Stimulated activated CD8-positive, alpha-beta memory T cell treated with anti-CD3 and anti-CD28 coated beads, Interleukin-4, amount 100 ng/mL, for 1 hour (primary cell): ENCODE results near the gene KLHL17.

Experiments used
- DNase-seq, 2 donors: peaks; one replicate each; pipeline ENCODE4 v3.0.0-alpha.2; 2020; ENCODE audit warnings: low read depth in 2 of 2, low spot score in 1 of 2

KLHL17 gene

GRCh38 chr1:960363-961131, at the start of gene KLHL17:
Gene KLHL17 (plus strand): TSS chr1:960584. CDS start chr1:960694, 110 bp downstream.
- DNase-seq = peak; percentile 54 to 58

GRCh38 chr1:910881-911721, 49.3 kb upstream of the KLHL17 start:
- DNase-seq = no peak

GRCh38 chr1:911875-912739, 48.3 kb upstream of the KLHL17 start:
- DNase-seq = no peak

GRCh38 chr1:912740-913301, 47.6 kb upstream of the KLHL17 start:
- no peak for DNase-seq

GRCh38 chr1:913491-914130, 46.8 kb upstream of the KLHL17 start:
- DNase-seq = no peak

- no peak for DNase-seq
Observed at GRCh38 chr1:914131-914890, 46.1 kb upstream of the KLHL17 start.

- no peak for DNase-seq
Observed at GRCh38 chr1:914891-915280, 45.5 kb upstream of the KLHL17 start.

GRCh38 chr1:915295-916172, 44.9 kb upstream of the KLHL17 start:
- DNase-seq = no peak

- no peak for DNase-seq
Observed at GRCh38 chr1:916173-917075, 44.0 kb upstream of the KLHL17 start.

- DNase-seq = no peak
Observed at GRCh38 chr1:917076-917459, 43.3 kb upstream of the KLHL17 start.

- DNase-seq = no peak
Observed at GRCh38 chr1:917466-918091, 42.8 kb upstream of the KLHL17 start.

- DNase-seq = no peak
Observed at GRCh38 chr1:918353-918752, 42.0 kb upstream of the KLHL17 start.

GRCh38 chr1:918843-919242, 41.5 kb upstream of the KLHL17 start:
- no peak for DNase-seq

- DNase-seq = no peak
Observed at GRCh38 chr1:919271-919872, 41.0 kb upstream of the KLHL17 start.

- no peak for DNase-seq
Observed at GRCh38 chr1:920010-920409, 40.4 kb upstream of the KLHL17 start.

GRCh38 chr1:920521-920920, 39.9 kb upstream of the KLHL17 start:
- no peak for DNase-seq
